ENCODE measurements around the gene MED26.
A peak's percentile ranks its signal among the peaks of the same experiment; 100 is the strongest.

Gene MED26

GRCh38 chr19:16598848-16599247, 29.2 kb downstream of the MED26 start:
- no peak for DNase-seq
- H3K27me3 Mint-ChIP-seq, result no peaks in the 10 kb centered on the region
- peaks cover 42% of the 10 kb centered on the region for H3K4me1 Mint-ChIP-seq
- peak overlapping the region; percentile 28 for H3K27ac Mint-ChIP-seq
- peaks cover 5% of the 10 kb centered on the region for H3K36me3 Mint-ChIP-seq
- no peak overlapping the region for H3K4me3 Mint-ChIP-seq
- H3K9me3 Mint-ChIP-seq, result no peaks in the 10 kb centered on the region
- CTCF ChIA-PET, result no interaction called here

- CTCF ChIA-PET, result no interaction called here
- Mint-ChIP-seq H3K27me3 (no peaks in the 10 kb centered on the region), H3K27ac (no peak overlapping the region)
These were observed 31.6 kb downstream of the MED26 start for GRCh38 chr19:16596399-16596798.

GRCh38 chr19:16595097-16595496, 32.9 kb downstream of the MED26 start:
- H3K36me3 Mint-ChIP-seq, result peaks cover 13% of the 10 kb centered on the region
- peak overlapping the region; percentile 62 for H3K4me3 Mint-ChIP-seq
- H3K27ac Mint-ChIP-seq, result peak overlapping the region; percentile 92
- peaks cover 71% of the 10 kb centered on the region for H3K4me1 Mint-ChIP-seq
- no peaks in the 10 kb centered on the region for H3K27me3 Mint-ChIP-seq
- DNase-seq, result no peak
- H3K9me3 Mint-ChIP-seq, result no peaks in the 10 kb centered on the region
- CTCF ChIA-PET, result no interaction called here

More at GRCh38 chr19:16596399-16596798, 31.6 kb downstream of the MED26 start:
- no peak overlapping the region for H3K4me3 Mint-ChIP-seq
- no peak for DNase-seq
- H3K4me1 Mint-ChIP-seq, result peaks cover 65% of the 10 kb centered on the region
- H3K9me3 Mint-ChIP-seq, result no peaks in the 10 kb centered on the region
- H3K36me3 Mint-ChIP-seq, result peaks cover 13% of the 10 kb centered on the region

GRCh38 chr19:16594681-16595091, 33.3 kb downstream of the MED26 start:
- CTCF ChIA-PET, result interaction anchor here (0.6 kb wide), 1 partner anchor 21 kb away, joined by 3 read pairs; no protein-coding TSS in a partner anchor
- Mint-ChIP-seq H3K27me3 (no peaks in the 10 kb centered on the region), H3K4me1 (peaks cover 76% of the 10 kb centered on the region), H3K4me3 (peak overlapping the region; percentile 62), H3K36me3 (peaks cover 13% of the 10 kb centered on the region), H3K9me3 (no peaks in the 10 kb centered on the region), H3K27ac (peak overlapping the region; percentile 92)
- peak; percentile 57 for DNase-seq

GRCh38 chr19:16594131-16594586, 33.8 kb downstream of the MED26 start:
- Mint-ChIP-seq H3K4me1 (peaks cover 81% of the 10 kb centered on the region), H3K4me3 (peak overlapping the region; percentile 62), H3K36me3 (peaks cover 13% of the 10 kb centered on the region), H3K9me3 (no peaks in the 10 kb centered on the region), H3K27ac (peak overlapping the region; percentile 92), H3K27me3 (no peaks in the 10 kb centered on the region)
- CTCF ChIA-PET, result interaction anchor here (0.6 to 1.0 kb wide), 3 partner anchors 10 to 20 kb away, joined by 3 to 4 read pairs (median 3); no protein-coding TSS in a partner anchor
- peak; percentile 72 for DNase-seq

- CTCF ChIA-PET, result interaction anchor here (0.9 kb wide), 1 partner anchor 9 kb away, joined by 3 read pairs; no protein-coding TSS in a partner anchor
These were observed 34.8 kb downstream of the MED26 start for GRCh38 chr19:16593181-16593580.

GRCh38 chr19:16591803-16592556, 36.0 kb downstream of the MED26 start:
- no peaks in the 10 kb centered on the region for H3K27me3 Mint-ChIP-seq
- DNase-seq, result no peak
- peaks cover 90% of the 10 kb centered on the region for H3K4me1 Mint-ChIP-seq
- H3K9me3 Mint-ChIP-seq, result no peaks in the 10 kb centered on the region
- H3K27ac Mint-ChIP-seq, result no peak overlapping the region
- peaks cover 12% of the 10 kb centered on the region for H3K36me3 Mint-ChIP-seq
- CTCF ChIA-PET, result no interaction called here
- no peak overlapping the region for H3K4me3 Mint-ChIP-seq

More at GRCh38 chr19:16593181-16593580, 34.8 kb downstream of the MED26 start:
- H3K36me3 Mint-ChIP-seq, result peaks cover 13% of the 10 kb centered on the region
- no peak overlapping the region for H3K27ac Mint-ChIP-seq
- DNase-seq, result no peak
- no peak overlapping the region for H3K4me3 Mint-ChIP-seq
- peaks cover 86% of the 10 kb centered on the region for H3K4me1 Mint-ChIP-seq
- no peaks in the 10 kb centered on the region for H3K9me3 Mint-ChIP-seq
- H3K27me3 Mint-ChIP-seq, result no peaks in the 10 kb centered on the region

- Mint-ChIP-seq H3K27me3 (no peaks in the 10 kb centered on the region), H3K36me3 (peaks cover 12% of the 10 kb centered on the region), H3K27ac (no peak overlapping the region), H3K4me3 (no peak overlapping the region), H3K4me1 (peaks cover 92% of the 10 kb centered on the region), H3K9me3 (no peaks in the 10 kb centered on the region)
- CTCF ChIA-PET, result no interaction called here
- no peak for DNase-seq
These were observed 36.9 kb downstream of the MED26 start for GRCh38 chr19:16590876-16591802.

- Mint-ChIP-seq H3K9me3 (no peaks in the 10 kb centered on the region), H3K4me3 (no peak overlapping the region), H3K27ac (no peak overlapping the region), H3K36me3 (peaks cover 13% of the 10 kb centered on the region), H3K4me1 (peaks cover 92% of the 10 kb centered on the region), H3K27me3 (no peaks in the 10 kb centered on the region)
- CTCF ChIA-PET, result no interaction called here
- DNase-seq, result no peak
These were observed 38.1 kb downstream of the MED26 start for GRCh38 chr19:16589917-16590316.

GRCh38 chr19:16588824-16589577, 39.0 kb downstream of the MED26 start:
- H3K4me1 Mint-ChIP-seq, result peaks cover 92% of the 10 kb centered on the region
- H3K4me3 Mint-ChIP-seq, result no peak overlapping the region
- H3K36me3 Mint-ChIP-seq, result peaks cover 12% of the 10 kb centered on the region
- H3K27me3 Mint-ChIP-seq, result no peaks in the 10 kb centered on the region
- peak overlapping the region; percentile 97 for H3K27ac Mint-ChIP-seq
- no peaks in the 10 kb centered on the region for H3K9me3 Mint-ChIP-seq
- CTCF ChIA-PET, result interaction anchor here (0.5 to 2.2 kb wide), 4 partner anchors 16 to 181 kb away, joined by 3 to 8 read pairs (median 4); partner anchors contain the start of gene SLC35E1
- DNase-seq, result no peak

GRCh38 chr19:16587833-16588823, 39.9 kb downstream of the MED26 start:
- Mint-ChIP-seq H3K4me3 (peak overlapping the region; percentile 75), H3K27ac (peak overlapping the region; percentile 97), H3K36me3 (peaks cover 5% of the 10 kb centered on the region), H3K9me3 (no peaks in the 10 kb centered on the region), H3K4me1 (peaks cover 92% of the 10 kb centered on the region), H3K27me3 (no peaks in the 10 kb centered on the region)
- CTCF ChIA-PET, result interaction anchor here (0.5 to 2.2 kb wide), 7 partner anchors 15 to 181 kb away, joined by 3 to 8 read pairs (median 4); partner anchors contain the start of genes MED26, SLC35E1, SMIM7 and TMEM38A
- peak; percentile 74 for DNase-seq

GRCh38 chr19:16586991-16587832, 40.8 kb downstream of the MED26 start:
- CTCF ChIA-PET, result interaction anchor here (0.8 to 2.2 kb wide), 6 partner anchors 14 to 73 kb away, joined by 3 to 8 read pairs (median 4); partner anchors contain the start of genes MED26, SLC35E1, SMIM7 and TMEM38A
- H3K27me3 Mint-ChIP-seq, result no peaks in the 10 kb centered on the region
- H3K36me3 Mint-ChIP-seq, result peaks cover 4% of the 10 kb centered on the region
- peaks cover 92% of the 10 kb centered on the region for H3K4me1 Mint-ChIP-seq
- DNase-seq, result peak; percentile 72
- no peaks in the 10 kb centered on the region for H3K9me3 Mint-ChIP-seq
- H3K4me3 Mint-ChIP-seq, result peak overlapping the region; percentile 75
- peak overlapping the region; percentile 97 for H3K27ac Mint-ChIP-seq

Measured in activated naive CD4-positive, alpha-beta T cell treated with anti-CD3 and anti-CD28 coated beads, Interleukin-2, amount 10 ng/mL, durations not matched to agents 7 days and 5 days (primary cell).